ENCODE data around the gene NCLN.
"Not testable (repeated sequence)": the region's sequence is repeated elsewhere in the genome, so short reads cannot be mapped to it uniquely, and the experiment has no call there.

NCLN gene

GRCh38 chr19:3154957-3155736 lies 30.6 kb upstream of the NCLN start:
- peak; percentile 89 for DNase-seq

- no peak for DNase-seq
Observed at GRCh38 chr19:3157096-3157845, 28.5 kb upstream of the NCLN start.

GRCh38 chr19:3159565-3159964 lies 26.2 kb upstream of the NCLN start:
- no peak for DNase-seq

- DNase-seq = no peak
Observed at GRCh38 chr19:3160219-3160618, 25.5 kb upstream of the NCLN start.

GRCh38 chr19:3161453-3161852 lies 24.3 kb upstream of the NCLN start:
- DNase-seq = no peak

- DNase-seq = peak; percentile 47
Observed at GRCh38 chr19:3162418-3163229, 23.1 kb upstream of the NCLN start.

- peak; percentile 81 for DNase-seq
Observed at GRCh38 chr19:3163230-3163886, 22.4 kb upstream of the NCLN start.

- no peak for DNase-seq
Observed at GRCh38 chr19:3163943-3164342, 21.8 kb upstream of the NCLN start.

GRCh38 chr19:3167533-3168272 lies 18.0 kb upstream of the NCLN start:
- DNase-seq = no peak

GRCh38 chr19:3171894-3172672 lies 13.6 kb upstream of the NCLN start:
- DNase-seq = no peak

GRCh38 chr19:3172673-3173000 lies 13.1 kb upstream of the NCLN start:
- not testable (repeated sequence) for DNase-seq

GRCh38 chr19:3175781-3176714 lies 9.7 kb upstream of the NCLN start:
- no peak for DNase-seq

GRCh38 chr19:3176715-3177501 lies 8.8 kb upstream of the NCLN start:
- peak; percentile 80 for DNase-seq

GRCh38 chr19:3178377-3178972 lies 7.3 kb upstream of the NCLN start, which contains the start of gene S1PR4:
Gene S1PR4 (plus strand): TSS chr19:3178769. CDS start chr19:3178793, 24 bp downstream.
- DNase-seq = peak; percentile 72

GRCh38 chr19:3178973-3179738 lies 6.6 kb upstream of the NCLN start:
- DNase-seq = peak; percentile 56

- DNase-seq = peak; percentile 63
Observed at GRCh38 chr19:3179739-3180293, 5.9 kb upstream of the NCLN start.

- no peak for DNase-seq
Observed at GRCh38 chr19:3183721-3184641, 1.7 kb upstream of the NCLN start.
